Endothelial cell of umbilical vein (primary cell): ENCODE data around the gene AURKB. TPM values are rescaled to one million over a fixed set of nuclear protein-coding genes. Genes with fewer than 3 reads are reported as not detected.

Experiments used
- BruUV-seq: library from RNA; stranded (reverse); fragments of 400-500 nt; replicated peaks from 2 replicates; lab custom pipeline; 2021; lab: Mats Ljungman, UMichigan
- CTCF ChIA-PET: fragments of 300-600, 350-600 bp; sonication (Branson Sonifier 250); formaldehyde crosslinking; loops from one replicate; lab custom pipeline; 2021; ENCODE audit warnings: antibody characterized with exemption, inconsistent platforms; lab: Charles Lee
- POLR2A ChIA-PET: fragments of 300-600, 350-600 bp; sonication (Branson Sonifier 250); formaldehyde crosslinking; loops from one replicate; lab custom pipeline; 2021; ENCODE audit warnings: antibody characterized with exemption, inconsistent platforms; lab: Charles Lee
- DNase-seq: peaks from one replicate; pipeline ENCODE4 v3.0.0-alpha.2; 2011; ENCODE audit warnings: low read depth, low spot score
- FAIRE-seq: peaks from 2 replicates; lab custom pipeline; 2011; peaks lifted over from hg19 to GRCh38; lab: Jason Lieb, UNC
- H2AFZ ChIP-seq: 2 replicates; pipeline ENCODE4 v1.6.0; 2012; ENCODE audit warnings: low read depth, low read length, control low read depth, inconsistent platforms
- H3K27ac ChIP-seq: 2 replicates; pipeline ENCODE4 v1.5.1; 2011; ENCODE audit warnings: low read depth, mild to moderate bottlenecking, control low read depth, low read length, moderate library complexity; ENCODE audit not compliant: insufficient read depth
- H3K27me3 ChIP-seq, 2 experiments: 2 replicates each; pipeline versions ENCODE4 v1.6.0 to v1.6.1; 2011; ENCODE audit warnings: low read length in 2 of 2, mixed read lengths in 1 of 2; ENCODE audit not compliant: control insufficient read depth in 2 of 2, insufficient read depth in 2 of 2
- H3K36me3 ChIP-seq, 2 experiments: 2 replicates in 1 of 2; 3 replicates in 1 of 2; pipeline ENCODE4 v1.5.1; 2011; ENCODE audit warnings: low read length in 2 of 2, mild to moderate bottlenecking in 1 of 2, moderate library complexity in 1 of 2; ENCODE audit not compliant: control insufficient read depth in 2 of 2, insufficient read depth in 2 of 2; ENCODE audit errors: extremely low read depth in 1 of 2
- H3K4me1 ChIP-seq: 3 replicates; pipeline ENCODE4 v1.5.1; 2011; ENCODE audit warnings: mild to moderate bottlenecking, low read length; ENCODE audit not compliant: control insufficient read depth, insufficient read depth; ENCODE audit errors: extremely low read depth
- H3K4me2 ChIP-seq: 2 replicates; pipeline ENCODE4 v1.6.1; 2011; ENCODE audit warnings: low read length, control low read depth, mixed read lengths; ENCODE audit not compliant: insufficient read depth
- H3K4me3 ChIP-seq, 3 experiments: fragments of 200-600 bp in 1 of 3; sonication (generic), shearing (Covaris generic) in 1 of 3; replicated peaks in 1 of 3; 2 replicates each; pipeline ENCODE4 v1.5.1; 2011 to 2016; ENCODE audit warnings: control low read depth in 3 of 3, low read length in 3 of 3, mild to moderate bottlenecking in 2 of 3, inconsistent platforms in 1 of 3, low read depth in 1 of 3, moderate library complexity in 1 of 3; ENCODE audit not compliant: insufficient read depth in 1 of 3
- H3K79me2 ChIP-seq: 2 replicates; pipeline ENCODE4 v1.6.0; 2012; ENCODE audit warnings: low read length, inconsistent platforms; ENCODE audit not compliant: control insufficient read depth, insufficient read depth
- H3K9ac ChIP-seq: replicated peaks from 2 replicates; pipeline ENCODE3; 2011; ENCODE audit warnings: low read length, control low read depth; ENCODE audit not compliant: insufficient read depth; ENCODE audit errors: extremely low read depth
- H3K9me1 ChIP-seq: replicated peaks from 3 replicates; pipeline ENCODE4 v1.6.0; 2011; ENCODE audit warnings: mild to moderate bottlenecking, low read length; ENCODE audit not compliant: control insufficient read depth, insufficient read depth; ENCODE audit errors: extremely low read depth
- H3K9me3 ChIP-seq: replicated peaks from 2 replicates; pipeline ENCODE4 v1.5.1; 2012; ENCODE audit warnings: low read length, inconsistent platforms; ENCODE audit not compliant: control insufficient read depth, insufficient read depth
- H4K20me1 ChIP-seq: replicated peaks from 2 replicates; pipeline ENCODE3; 2011; ENCODE audit warnings: mild to moderate bottlenecking, low read length; ENCODE audit not compliant: control insufficient read depth, insufficient read depth; ENCODE audit errors: extremely low read depth
- EZH2 ChIP-seq: IDR thresholded peaks from 2 replicates; pipeline ENCODE4 v1.6.1; 2012; ENCODE audit warnings: borderline replicate concordance, low read depth, mild to moderate bottlenecking, moderate library complexity, low read length, inconsistent platforms; ENCODE audit not compliant: severe bottlenecking
- FOS ChIP-seq: IDR thresholded peaks from 2 replicates; pipeline ENCODE4 v1.6.1; 2011; ENCODE audit warnings: mild to moderate bottlenecking, low read length, moderate library complexity, borderline replicate concordance; ENCODE audit not compliant: insufficient read depth
- GATA2 ChIP-seq: IDR thresholded peaks from 2 replicates; pipeline ENCODE4 v1.7.0; 2011; ENCODE audit warnings: low read depth, mild to moderate bottlenecking, moderate library complexity, mixed read lengths, low read length; ENCODE audit not compliant: insufficient read length, insufficient read depth
- JUN ChIP-seq: IDR thresholded peaks from 2 replicates; pipeline ENCODE4 v1.6.1; 2011; ENCODE audit warnings: borderline replicate concordance, low read depth; ENCODE audit not compliant: insufficient read length, insufficient read depth
- MYC ChIP-seq: IDR thresholded peaks from one replicate; pipeline ENCODE4 v1.6.1; 2011; ENCODE audit warnings: mild to moderate bottlenecking, low read depth, low read length
- POLR2A ChIP-seq: IDR thresholded peaks from 2 replicates; pipeline ENCODE4 v1.6.1; 2012; ENCODE audit warnings: low read depth, mild to moderate bottlenecking, control low read depth, low read length
- POLR2AphosphoS5 ChIP-seq: IDR thresholded peaks from 2 replicates; pipeline ENCODE4 v1.6.1; 2012; ENCODE audit warnings: low read depth, mild to moderate bottlenecking, control low read depth, low read length, moderate library complexity; ENCODE audit not compliant: insufficient read depth
- dilution Hi-C: fragments of 300-500 bp; cut with MboI; formaldehyde crosslinking; loops from one replicate; pipeline ENCODE4 v1.15.0; 2019; ENCODE audit warnings: low sequenced_read_pairs; ENCODE audit not compliant: extremely low pct_ligation_motif_present
- intact Hi-C: fragments of 100-400 bp; cut with micrococcal nuclease; formaldehyde crosslinking; loops from one replicate; pipeline ENCODE4 v1.10.0; 2022
- polyA plus RNA-seq, 4 experiments: library from polyadenylated mRNA; depleted of rRNA in 3 of 4; stranded (reverse) in 3 of 4; unstranded in 1 of 4; fragments of >200 nt; gene quantifications; 2 replicates each; pipeline versions ENCODE4 v1.2.1 to v1.2.3, GENCODE V29; 2011 to 2012; ENCODE audit warnings: missing spikeins in 1 of 4
- total RNA-seq: library from RNA; stranded (reverse); gene quantifications from 2 replicates; pipeline ENCODE4 v1.2.3, GENCODE V29; 2021
- TF ChIP-seq, protein P1 (sequence below): IDR thresholded peaks from 2 replicates; pipeline ENCODE4 v1.6.1; 2011; ENCODE audit not compliant: insufficient read depth, insufficient read length
- TF ChIP-seq, protein P2 (sequence below), 2 donors: IDR thresholded peaks; 1 replicate in 1 of 2; 2 replicates in 1 of 2; pipeline ENCODE4 v1.5.1; 2011; ENCODE audit warnings: low read length in 2 of 2, mild to moderate bottlenecking in 2 of 2, moderate library complexity in 2 of 2, control low read depth in 1 of 2, inconsistent platforms in 1 of 2, low read depth in 1 of 2; ENCODE audit not compliant: insufficient read depth in 1 of 2; ENCODE audit errors: extremely low read depth in 1 of 2

The AURKB gene
- total and polyA plus RNA-seq, 2 donors (not counting 3 experiments of a cell fraction or from before 2014, with no cell fraction given), result 67.8 to 107 TPM

DNA sequence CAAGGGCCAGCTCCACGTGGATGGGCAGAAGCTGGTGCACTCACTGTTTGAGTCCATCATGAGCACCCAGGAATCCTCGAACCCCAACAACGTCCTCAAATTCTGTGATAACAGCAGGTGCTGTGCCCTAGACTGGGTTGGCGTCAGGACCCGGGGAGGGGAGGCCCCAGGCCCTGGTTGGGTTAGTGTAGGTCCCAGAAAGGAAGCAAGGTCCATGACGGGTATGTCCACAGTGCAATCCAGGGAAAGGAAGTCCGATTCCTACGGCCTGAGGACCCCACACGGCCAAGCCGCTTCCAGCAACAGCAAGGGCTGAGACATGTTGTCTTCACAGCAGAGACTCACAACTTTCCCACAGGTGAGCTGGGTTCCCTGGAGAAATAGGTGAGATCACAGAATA is 45.9 kb upstream of the AURKB start:
- H3K4me3 ChIP-seq, result no peak overlapping the region
- H3K27ac ChIP-seq, result no peak overlapping the region
- no peaks in the 10 kb centered on the region for H4K20me1 ChIP-seq
- no peak overlapping the region for H3K9ac ChIP-seq
- BruUV-seq, result TSS peak; percentile 33
- H3K9me3 ChIP-seq, result no peaks in the 10 kb centered on the region
- H3K27me3 ChIP-seq, result no peaks in the 10 kb centered on the region
- H3K79me2 ChIP-seq, result peaks cover 12% of the 10 kb centered on the region
- no peaks in the 10 kb centered on the region for H3K9me1 ChIP-seq
- H2AFZ ChIP-seq, result no peak overlapping the region
- peaks cover 9 to 22% of the 10 kb centered on the region in 2 experiments for H3K36me3 ChIP-seq
- no peak for DNase-seq
- TF ChIP-seq MYC (no peak), POLR2A (no peak), FOS (no peak), JUN (no peak), POLR2AphosphoS5 (no peak), EZH2 (no peak), GATA2 (no peak)
- TF ChIP-seq, protein P1, sequence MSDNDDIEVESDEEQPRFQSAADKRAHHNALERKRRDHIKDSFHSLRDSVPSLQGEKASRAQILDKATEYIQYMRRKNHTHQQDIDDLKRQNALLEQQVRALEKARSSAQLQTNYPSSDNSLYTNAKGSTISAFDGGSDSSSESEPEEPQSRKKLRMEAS, result no peak
- TF ChIP-seq, protein P2, sequence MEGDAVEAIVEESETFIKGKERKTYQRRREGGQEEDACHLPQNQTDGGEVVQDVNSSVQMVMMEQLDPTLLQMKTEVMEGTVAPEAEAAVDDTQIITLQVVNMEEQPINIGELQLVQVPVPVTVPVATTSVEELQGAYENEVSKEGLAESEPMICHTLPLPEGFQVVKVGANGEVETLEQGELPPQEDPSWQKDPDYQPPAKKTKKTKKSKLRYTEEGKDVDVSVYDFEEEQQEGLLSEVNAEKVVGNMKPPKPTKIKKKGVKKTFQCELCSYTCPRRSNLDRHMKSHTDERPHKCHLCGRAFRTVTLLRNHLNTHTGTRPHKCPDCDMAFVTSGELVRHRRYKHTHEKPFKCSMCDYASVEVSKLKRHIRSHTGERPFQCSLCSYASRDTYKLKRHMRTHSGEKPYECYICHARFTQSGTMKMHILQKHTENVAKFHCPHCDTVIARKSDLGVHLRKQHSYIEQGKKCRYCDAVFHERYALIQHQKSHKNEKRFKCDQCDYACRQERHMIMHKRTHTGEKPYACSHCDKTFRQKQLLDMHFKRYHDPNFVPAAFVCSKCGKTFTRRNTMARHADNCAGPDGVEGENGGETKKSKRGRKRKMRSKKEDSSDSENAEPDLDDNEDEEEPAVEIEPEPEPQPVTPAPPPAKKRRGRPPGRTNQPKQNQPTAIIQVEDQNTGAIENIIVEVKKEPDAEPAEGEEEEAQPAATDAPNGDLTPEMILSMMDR (IDR thresholded peaks at IDR 0.05; ENCODE audit: extremely low read depth in 1 of 2, insufficient read depth in 1 of 2, low read depth in 1 of 2, low read length in 2 of 2), result no peak
- POLR2A ChIA-PET, result no interaction called here
- intact Hi-C loops, result no loop called here
- dilution Hi-C loops, result no loop called here
- no peak for FAIRE-seq
- no peak overlapping the region for H3K4me2 ChIP-seq
- CTCF ChIA-PET, result interaction anchor here (1.0 to 1.6 kb wide), 2 partner anchors 9 to 45 kb away, joined by 5 to 11 read pairs; no protein-coding TSS in a partner anchor
- no peaks in the 10 kb centered on the region for H3K4me1 ChIP-seq
